GM12878 (cell line): Measurements from ENCODE around the gene TRIM69. TPM values are rescaled to one million over a fixed set of nuclear protein-coding genes. Genes with fewer than 3 reads are reported as not detected.
A peak's percentile ranks its signal among the peaks of the same experiment; 100 is the strongest.

Experiments used
- ATAC-seq: fragments of 200-7000 bp; cut with Tn5 transposase; 3 replicates; pipeline ENCODE4 v1.9.1; 2020; ENCODE audit warnings: mild to moderate bottlenecking, moderate library complexity
- BruUV-seq: library from RNA; stranded (reverse); fragments of 400-500 nt; replicated peaks from 2 replicates; lab custom pipeline; 2021; lab: Mats Ljungman, UMichigan
- CTCF ChIA-PET: fragments of 300-600 bp; sonication (Branson Sonifier 250); formaldehyde crosslinking; extraction: SDS; loops from one replicate; lab custom pipeline; 2021; ENCODE audit warnings: inconsistent platforms; lab: Yijun Ruan, JAX
- POLR2A ChIA-PET: fragments of 350-600 bp; formaldehyde crosslinking; extraction: SDS; loops from one replicate; lab custom pipeline; 2021; ENCODE audit warnings: inconsistent platforms; lab: Charles Lee
- RAD21 ChIA-PET: fragments of 300-600 bp; sonication (Branson Sonifier 250); formaldehyde crosslinking; loops from one replicate; lab custom pipeline; 2023; ENCODE audit warnings: antibody characterized with exemption; ENCODE audit not compliant: unreplicated experiment; lab: Charles Lee
- SMC1A ChIA-PET: fragments of 300-600 bp; sonication (Branson Sonifier 250); formaldehyde crosslinking; loops from one replicate; lab custom pipeline; 2023; ENCODE audit not compliant: unreplicated experiment, uncharacterized antibody; lab: Charles Lee
- DNase-seq: peaks from one replicate; pipeline ENCODE4 v3.0.0-alpha.2; 2011; ENCODE audit warnings: low read depth, low spot score
- FAIRE-seq: peaks from 3 replicates; lab custom pipeline; 2011; peaks lifted over from hg19 to GRCh38; lab: Jason Lieb, UNC
- H2AFZ ChIP-seq: 2 replicates; pipeline ENCODE4 v1.6.0; 2011; ENCODE audit warnings: low read depth, low read length, control low read depth; ENCODE audit not compliant: control insufficient read depth
- H3K27ac ChIP-seq: 2 replicates; pipeline ENCODE4 v1.5.1; 2011; ENCODE audit warnings: control low read depth; ENCODE audit not compliant: control insufficient read depth, insufficient read depth
- H3K27me3 ChIP-seq, 2 experiments: replicated peaks in 1 of 2; 2 replicates each; pipeline versions ENCODE4 v1.6.0 to v1.6.1; 2011; ENCODE audit warnings: low read length in 1 of 2; ENCODE audit not compliant: control insufficient read depth in 2 of 2, insufficient read depth in 2 of 2
- H3K36me3 ChIP-seq, 2 experiments: 2 replicates each; pipeline ENCODE4 v1.5.1; 2011; ENCODE audit warnings: low read length in 1 of 2; ENCODE audit not compliant: control insufficient read depth in 2 of 2, insufficient read depth in 2 of 2
- H3K4me1 ChIP-seq: 2 replicates; pipeline ENCODE4 v1.6.1; 2011; ENCODE audit warnings: mild to moderate bottlenecking, low read length, moderate library complexity, mixed read lengths; ENCODE audit not compliant: control insufficient read depth, insufficient read depth
- H3K4me2 ChIP-seq: 2 replicates; pipeline ENCODE4 v1.6.0; 2011; ENCODE audit warnings: control low read depth; ENCODE audit not compliant: control insufficient read depth, insufficient read depth
- H3K4me3 ChIP-seq: fragments of 200-600 bp; sonication (generic); 2 replicates; pipeline ENCODE4 v1.5.1; 2016
- H3K79me2 ChIP-seq: 2 replicates; pipeline ENCODE4 v1.6.0; 2011; ENCODE audit warnings: low read length; ENCODE audit not compliant: control insufficient read depth, insufficient read depth
- H3K9ac ChIP-seq: 2 replicates; pipeline ENCODE4 v1.8.0; 2011; ENCODE audit warnings: low read length, control low read depth, mixed read lengths; ENCODE audit not compliant: control insufficient read depth, insufficient read depth
- H3K9me3 ChIP-seq: replicated peaks from 3 replicates; pipeline ENCODE4 v1.5.1; 2011; ENCODE audit warnings: mild to moderate bottlenecking, low read length; ENCODE audit not compliant: control insufficient read depth, insufficient read depth
- H4K20me1 ChIP-seq: 2 replicates; pipeline ENCODE4 v1.6.0; 2011; ENCODE audit not compliant: control insufficient read depth, insufficient read depth
- ATF3 ChIP-seq: IDR thresholded peaks from 2 replicates; pipeline ENCODE4 v1.6.1; 2011; ENCODE audit warnings: low read depth, mild to moderate bottlenecking, low read length, moderate library complexity, borderline replicate concordance; ENCODE audit errors: extremely low read depth
- BACH1 ChIP-seq: fragments of 450-650 bp; IDR thresholded peaks from 2 replicates; pipeline ENCODE4 v1.6.1; 2017; ENCODE audit warnings: mild to moderate bottlenecking, borderline replicate concordance
- CHD2 ChIP-seq: IDR thresholded peaks from 2 replicates; pipeline ENCODE4 v1.6.1; 2011; ENCODE audit warnings: low read depth, low read length, improper control_type of control experiment, borderline replicate concordance
- CREM ChIP-seq: IDR thresholded peaks from 2 replicates; pipeline ENCODE4 v1.6.1; 2014; ENCODE audit warnings: antibody characterized with exemption, low read depth
- CTCF ChIP-seq, 3 experiments: IDR thresholded peaks in 2 of 3; conservative IDR thresholded peaks in 1 of 3; 2 replicates each; pipeline ENCODE4 v1.5.1; 2011; ENCODE audit warnings: low read depth in 3 of 3, low read length in 3 of 3, mild to moderate bottlenecking in 3 of 3, control low read depth in 2 of 3, moderate library complexity in 2 of 3, inconsistent platforms in 1 of 3, mixed read lengths in 1 of 3; ENCODE audit not compliant: control insufficient read depth in 2 of 3, insufficient read depth in 1 of 3; ENCODE audit errors: extremely low read depth in 1 of 3
- GATAD2B ChIP-seq: fragments of 450-650 bp; conservative IDR thresholded peaks from 2 replicates; pipeline ENCODE4 v1.6.1; 2017; ENCODE audit warnings: low read depth, mild to moderate bottlenecking, moderate library complexity
- LARP7 ChIP-seq: fragments of 450-650 bp; IDR thresholded peaks from 2 replicates; pipeline ENCODE4 v1.6.1; 2017; ENCODE audit warnings: mild to moderate bottlenecking
- MXI1 ChIP-seq: fragments of 150-350 bp; IDR thresholded peaks from 2 replicates; pipeline ENCODE4 v1.6.1; 2011; ENCODE audit warnings: low read depth, mild to moderate bottlenecking, inconsistent platforms, low read length, improper control_type of control experiment
- NR2C1 ChIP-seq: fragments of 450-650 bp; IDR thresholded peaks from 2 replicates; pipeline ENCODE4 v1.6.1; 2017; ENCODE audit warnings: antibody characterized with exemption, mild to moderate bottlenecking, moderate library complexity
- POLR2A ChIP-seq: IDR thresholded peaks from 2 replicates; pipeline ENCODE4 v1.6.1; 2011; ENCODE audit warnings: low read depth, mild to moderate bottlenecking, low read length
- POLR2AphosphoS2 ChIP-seq: IDR thresholded peaks from 2 replicates; pipeline ENCODE4 v1.6.1; 2011; ENCODE audit warnings: low read depth, mild to moderate bottlenecking, low read length, improper control_type of control experiment, moderate library complexity
- POLR2AphosphoS5 ChIP-seq: IDR thresholded peaks from 2 replicates; pipeline ENCODE4 v1.6.1; 2011; ENCODE audit warnings: mild to moderate bottlenecking, low read length, inconsistent platforms
- RAD51 ChIP-seq: fragments of 450-650 bp; IDR thresholded peaks from 2 replicates; pipeline ENCODE4 v1.6.1; 2016; ENCODE audit warnings: moderate library complexity, mild to moderate bottlenecking, inconsistent platforms
- WRNIP1 ChIP-seq: IDR thresholded peaks from 2 replicates; pipeline ENCODE4 v1.6.1; 2011; ENCODE audit warnings: low read depth, low read length, improper control_type of control experiment, borderline replicate concordance
- WGBS: methylation state at CpG from one replicate; pipeline ENCODE4 v1.1.6; 2016; ENCODE audit warnings: low lambda C conversion rate; ENCODE audit not compliant: insufficient replicate concordance, insufficient coverage; ENCODE audit errors: missing lambda C conversion rate; 5-methylcytosine and 5-hydroxymethylcytosine counted together
- in situ Hi-C: fragments of 300-500 bp; cut with MboI; formaldehyde crosslinking; loops from 9 replicates; pipeline ENCODE4 v1.14.3; 2018; ENCODE audit warnings: mixed read lengths
- intact Hi-C: fragments of 100-400 bp; cut with micrococcal nuclease; formaldehyde crosslinking; loops from one replicate; pipeline ENCODE4 v1.14.2; 2022; ENCODE audit not compliant: unreplicated experiment
- polyA plus RNA-seq, 11 experiments: library from polyadenylated mRNA; depleted of rRNA in 4 of 11; unstranded in 6 of 11; stranded (reverse) in 5 of 11; fragments of >200 nt; fragmentation: Nextera tagmentation in 4 of 11; fragmentation: Illumina TruSeq in 1 of 11; extraction: Ambion mirVana in 4 of 11; extraction: Trizol in 1 of 11; gene quantifications; 1 replicate in 1 of 11; 2 replicates in 10 of 11; pipeline versions ENCODE4 v1.2.1 to v1.2.3, GENCODE V29; 2011 to 2016; ENCODE audit warnings: inconsistent platforms in 2 of 11, missing spikeins in 2 of 11, low read depth in 1 of 11
- total RNA-seq, 4 experiments: library from RNA; depleted of rRNA in 3 of 4; stranded (reverse); fragments of >200 nt in 3 of 4; fragmentation: Illumina TruSeq in 1 of 4; extraction: Trizol in 1 of 4; gene quantifications; 2 replicates each; pipeline versions ENCODE4 v1.2.1 to v1.2.3, GENCODE V29; 2013 to 2021

Gene TRIM69
- total and polyA plus RNA-seq, 10 of the 15 experiments (the other 5 are each of a cell fraction or from before 2014, with no cell fraction given), result 11.2 to 52.7 (median 37.8) TPM

- in situ Hi-C loops, result no loop called here
- H3K27ac ChIP-seq, result peak overlapping the region; percentile 99
- ChIA-PET SMC1A (interaction anchor here (0.8 to 19.0 kb wide), 5 partner anchors 15 to 137 kb away, joined by 3 to 637 read pairs (median 4); partner anchors contain the start of genes SPG11 and TRIM69), POLR2A (interaction anchor here (0.5 to 24.8 kb wide), 4 partner anchors 17 to 82 kb away, joined by 3 to 718 read pairs (median 129); partner anchors contain the start of genes SPG11 and TRIM69), CTCF (interaction anchor here (10.2 to 14.3 kb wide), 3 partner anchors 12 to 49 kb away, joined by 153 to 278 read pairs (median 203); partner anchors contain the start of genes SPG11 and TRIM69), RAD21 (interaction anchor here (0.8 to 18.4 kb wide), 3 partner anchors 14 to 169 kb away, joined by 3 to 653 read pairs (median 231); partner anchors contain the start of genes SPG11 and TRIM69)
- H3K79me2 ChIP-seq, result peaks cover 82% of the 10 kb centered on the region
- WGBS, result 50% methylated on average over 2 of the region's 2 CpGs
- peak overlapping the region; percentile 93 for H3K4me2 ChIP-seq
- TF ChIP-seq BACH1, result 0 out of 2 replicates have a peak, but pooled peaks have one; percentile 57
- TF ChIP-seq CHD2, result no peak
- no peak for TF ChIP-seq RAD51
- peak; percentile 37; the same call in 1 of the 2 replicates for TF ChIP-seq POLR2A
- TF ChIP-seq ATF3, result no peak
- peak; percentile 60 for TF ChIP-seq POLR2AphosphoS5
- no peak for TF ChIP-seq GATAD2B
- TF ChIP-seq WRNIP1, result peak; percentile 33; the same call in 1 of the 2 replicates
- no peak for TF ChIP-seq MXI1
- TF ChIP-seq NR2C1, result no peak
- TF ChIP-seq LARP7, result 0 out of 2 replicates have a peak, but pooled peaks have one; percentile 9
- TF ChIP-seq CTCF (IDR thresholded peaks at IDR 0.05 in 2 of 3, conservative IDR thresholded peaks at IDR 0.05 in 1 of 3; ENCODE audit: control insufficient read depth in 2 of 3, extremely low read depth in 1 of 3, insufficient read depth in 1 of 3, low read depth in 3 of 3, low read length in 3 of 3), result no peak
- peak; percentile 40 for TF ChIP-seq POLR2AphosphoS2
- no peak for TF ChIP-seq CREM
- FAIRE-seq, result no peak
- H3K9me3 ChIP-seq, result no peaks in the 10 kb centered on the region
- no TSS peak for BruUV-seq
- no peak for ATAC-seq
- peaks cover 55% of the 10 kb centered on the region for H3K4me1 ChIP-seq
- intact Hi-C loops, result no loop called here
- no peaks in the 10 kb centered on the region for H3K27me3 ChIP-seq
- H4K20me1 ChIP-seq, result peaks cover 30% of the 10 kb centered on the region
- peak overlapping the region; percentile 99 for H3K4me3 ChIP-seq
- peak overlapping the region; percentile 100 for H3K9ac ChIP-seq
- H3K36me3 ChIP-seq, result peaks cover 19 to 52% of the 10 kb centered on the region in 2 experiments
- H2AFZ ChIP-seq, result no peak overlapping the region
- DNase-seq, result no peak
Measured at GRCh38 chr15:44715797-44716334, 20.5 kb upstream of the TRIM69 start.
